Loucy (cell line): ENCODE data around the gene SCTR.

ENCODE experiments used
- H2AFZ ChIP-seq: fragments of 200-600 bp; sonication (generic); 2 replicates; pipeline ENCODE4 v1.6.0; 2016; ENCODE audit warnings: antibody characterized with exemption, mild to moderate bottlenecking, low read length, moderate library complexity
- H3F3A ChIP-seq: fragments of 200-600 bp; 2 replicates; pipeline ENCODE4 v1.6.0; 2016; ENCODE audit warnings: antibody characterized with exemption, low read depth, mild to moderate bottlenecking
- H3K27me3 ChIP-seq: fragments of 200-600 bp; sonication (generic); 2 replicates; pipeline ENCODE4 v1.6.1; 2014; ENCODE audit warnings: low read length, mild to moderate bottlenecking; ENCODE audit not compliant: insufficient read depth, poor library complexity, severe bottlenecking
- H3K36me3 ChIP-seq: fragments of 200-600 bp; sonication (generic); 2 replicates; pipeline ENCODE4 v1.6.1; 2016; ENCODE audit warnings: low read length; ENCODE audit not compliant: insufficient read depth
- H3K4me1 ChIP-seq: fragments of 200-600 bp; sonication (generic); 2 replicates; pipeline ENCODE4 v1.5.1; 2014; ENCODE audit warnings: low read length, mild to moderate bottlenecking; ENCODE audit not compliant: insufficient read depth, poor library complexity, severe bottlenecking
- H3K4me2 ChIP-seq: fragments of 200-600 bp; sonication (generic); 2 replicates; pipeline ENCODE4 v1.6.0; 2014; ENCODE audit warnings: antibody characterized with exemption, low read length, low read depth, mild to moderate bottlenecking; ENCODE audit not compliant: poor library complexity, severe bottlenecking
- H3K4me3 ChIP-seq: fragments of 200-600 bp; sonication (generic); 2 replicates; pipeline ENCODE4 v1.5.1; 2014; ENCODE audit warnings: low read length, mild to moderate bottlenecking, mixed read lengths; ENCODE audit not compliant: poor library complexity, severe bottlenecking
- H3K79me2 ChIP-seq: fragments of 200-600 bp; sonication (generic); 2 replicates; pipeline ENCODE4 v1.6.1; 2014; ENCODE audit warnings: low read length; ENCODE audit not compliant: insufficient read depth
- H3K9ac ChIP-seq: fragments of 200-600 bp; sonication (generic); 2 replicates; pipeline ENCODE4 v1.6.0; 2014; ENCODE audit warnings: mild to moderate bottlenecking, low read depth, low read length, moderate library complexity; ENCODE audit not compliant: poor library complexity, severe bottlenecking
- H3K9me2 ChIP-seq: fragments of 200-600 bp; sonication (generic); replicated peaks from 2 replicates; pipeline ENCODE4 v1.6.1; 2016; ENCODE audit warnings: low read depth, low read length, mixed read lengths
- H3K9me3 ChIP-seq: fragments of 200-600 bp; sonication (generic); 2 replicates; pipeline ENCODE4 v1.6.1; 2014; ENCODE audit warnings: mild to moderate bottlenecking, antibody characterized with exemption, low read length, low read depth; ENCODE audit not compliant: insufficient read depth
- H4K20me1 ChIP-seq: fragments of 200-600 bp; sonication (generic); 2 replicates; pipeline ENCODE4 v1.6.0; 2014; ENCODE audit warnings: antibody characterized with exemption, low read length, mild to moderate bottlenecking; ENCODE audit not compliant: insufficient read depth, poor library complexity, severe bottlenecking
- EZH2phosphoT487 ChIP-seq: fragments of 200-600 bp; IDR thresholded peaks from 2 replicates; pipeline ENCODE4 v1.6.1; 2018; ENCODE audit warnings: antibody characterized with exemption, mild to moderate bottlenecking, moderate library complexity, borderline replicate concordance
- TF ChIP-seq, protein P1 (sequence below): fragments of 200-600 bp; sonication (generic); conservative IDR thresholded peaks from 2 replicates; pipeline ENCODE4 v1.5.1; 2014; ENCODE audit warnings: mild to moderate bottlenecking, antibody characterized with exemption, low read length

Gene SCTR

DNA sequence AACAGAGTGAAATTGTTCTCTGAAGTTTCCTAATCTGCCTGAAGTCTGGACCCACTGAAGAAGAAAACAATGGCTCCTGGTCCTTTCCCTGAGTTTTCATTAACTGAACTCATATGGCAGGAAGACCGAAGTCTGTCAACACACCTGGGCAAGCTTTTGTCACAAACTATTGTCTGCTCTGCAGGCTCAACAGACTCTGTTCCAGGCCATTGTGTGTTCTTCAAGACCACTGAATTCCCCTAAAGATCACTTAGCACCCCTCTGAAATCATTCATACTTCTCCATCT is 99.2 kb downstream of the SCTR start:
- no peaks in the 10 kb centered on the region for H3K9me3 ChIP-seq
- no peaks in the 10 kb centered on the region for H4K20me1 ChIP-seq
- TF ChIP-seq, protein P1, sequence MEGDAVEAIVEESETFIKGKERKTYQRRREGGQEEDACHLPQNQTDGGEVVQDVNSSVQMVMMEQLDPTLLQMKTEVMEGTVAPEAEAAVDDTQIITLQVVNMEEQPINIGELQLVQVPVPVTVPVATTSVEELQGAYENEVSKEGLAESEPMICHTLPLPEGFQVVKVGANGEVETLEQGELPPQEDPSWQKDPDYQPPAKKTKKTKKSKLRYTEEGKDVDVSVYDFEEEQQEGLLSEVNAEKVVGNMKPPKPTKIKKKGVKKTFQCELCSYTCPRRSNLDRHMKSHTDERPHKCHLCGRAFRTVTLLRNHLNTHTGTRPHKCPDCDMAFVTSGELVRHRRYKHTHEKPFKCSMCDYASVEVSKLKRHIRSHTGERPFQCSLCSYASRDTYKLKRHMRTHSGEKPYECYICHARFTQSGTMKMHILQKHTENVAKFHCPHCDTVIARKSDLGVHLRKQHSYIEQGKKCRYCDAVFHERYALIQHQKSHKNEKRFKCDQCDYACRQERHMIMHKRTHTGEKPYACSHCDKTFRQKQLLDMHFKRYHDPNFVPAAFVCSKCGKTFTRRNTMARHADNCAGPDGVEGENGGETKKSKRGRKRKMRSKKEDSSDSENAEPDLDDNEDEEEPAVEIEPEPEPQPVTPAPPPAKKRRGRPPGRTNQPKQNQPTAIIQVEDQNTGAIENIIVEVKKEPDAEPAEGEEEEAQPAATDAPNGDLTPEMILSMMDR, result no peak
- no peak for TF ChIP-seq EZH2phosphoT487
- H3K9ac ChIP-seq, result no peak overlapping the region
- no peaks in the 10 kb centered on the region for H3K36me3 ChIP-seq
- H3K79me2 ChIP-seq, result no peaks in the 10 kb centered on the region
- no peaks in the 10 kb centered on the region for H3K9me2 ChIP-seq
- H3K4me2 ChIP-seq, result no peak overlapping the region
- no peaks in the 10 kb centered on the region for H3K27me3 ChIP-seq
- no peak overlapping the region for H2AFZ ChIP-seq
- H3F3A ChIP-seq, result no peaks in the 10 kb centered on the region
- H3K4me1 ChIP-seq, result no peaks in the 10 kb centered on the region
- H3K4me3 ChIP-seq, result no peak overlapping the region

DNA sequence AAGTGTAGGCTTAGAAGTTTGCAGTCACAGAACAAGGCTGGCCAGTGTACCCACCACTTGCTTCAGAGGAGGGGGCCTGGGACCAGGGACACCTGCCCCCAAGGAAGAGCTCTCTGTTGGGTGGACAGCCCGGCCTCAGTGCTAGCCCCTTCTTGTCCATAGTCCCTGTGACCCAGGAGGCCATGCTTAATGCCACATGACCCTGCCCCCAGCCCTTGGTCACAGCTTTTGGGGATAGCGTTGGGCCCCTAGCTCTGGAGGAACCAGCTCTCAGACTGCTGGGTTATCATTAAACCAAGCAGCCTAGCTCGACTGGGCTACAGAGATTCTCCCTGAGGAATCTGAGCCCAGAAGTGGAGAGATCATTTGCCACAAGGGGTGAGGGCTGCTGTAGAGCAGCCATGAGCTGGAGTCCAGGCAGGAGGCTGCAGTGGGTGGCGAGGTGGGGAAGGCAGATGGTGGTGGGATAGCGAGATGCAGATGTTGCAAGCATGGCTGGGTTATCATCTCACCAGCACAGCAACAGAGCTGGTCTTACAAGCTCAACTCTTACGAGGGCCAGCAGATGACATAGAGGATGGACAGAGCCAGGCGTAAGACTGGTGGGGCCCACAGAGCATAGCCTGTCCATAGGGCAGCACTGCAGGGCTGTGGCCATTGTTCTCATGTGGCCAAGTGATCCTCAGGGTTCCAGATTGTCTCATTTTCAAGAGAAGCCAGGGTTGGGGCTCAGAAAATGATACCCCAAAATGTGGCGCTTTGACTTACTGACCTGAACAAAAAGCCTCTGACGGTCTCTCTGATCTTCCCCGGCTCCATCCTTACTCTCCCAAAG is 99.8 kb downstream of the SCTR start:
- no peaks in the 10 kb centered on the region for H3K9me2 ChIP-seq
- H3K79me2 ChIP-seq, result no peaks in the 10 kb centered on the region
- no peak overlapping the region for H2AFZ ChIP-seq
- no peak for TF ChIP-seq EZH2phosphoT487
- TF ChIP-seq, protein P1, result no peak
- no peaks in the 10 kb centered on the region for H3K27me3 ChIP-seq
- H4K20me1 ChIP-seq, result no peaks in the 10 kb centered on the region
- H3K9ac ChIP-seq, result no peak overlapping the region
- H3K4me1 ChIP-seq, result no peaks in the 10 kb centered on the region
- no peak overlapping the region for H3K4me3 ChIP-seq
- H3K4me2 ChIP-seq, result no peak overlapping the region
- H3K9me3 ChIP-seq, result no peaks in the 10 kb centered on the region
- no peaks in the 10 kb centered on the region for H3F3A ChIP-seq
- H3K36me3 ChIP-seq, result no peaks in the 10 kb centered on the region

DNA sequence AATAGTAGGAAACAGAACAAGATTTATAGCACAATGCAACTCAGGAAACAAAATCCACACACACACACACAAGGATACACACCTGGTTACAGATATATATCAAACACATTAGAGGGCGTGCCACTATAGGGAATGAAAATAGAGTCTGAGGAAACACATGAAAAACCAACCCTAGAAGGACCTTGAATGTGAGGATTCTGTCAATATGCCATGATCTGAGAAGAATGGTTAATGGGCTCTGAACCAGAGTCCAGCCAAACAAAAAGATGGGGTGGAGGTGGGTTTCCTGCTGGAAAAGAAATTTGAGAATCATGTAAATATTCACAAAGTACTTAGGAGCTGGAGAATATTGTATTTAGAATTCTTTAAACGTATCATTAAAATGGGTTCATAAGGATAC is 100.5 kb downstream of the SCTR start:
- H3K79me2 ChIP-seq, result no peaks in the 10 kb centered on the region
- no peak overlapping the region for H3K4me3 ChIP-seq
- no peaks in the 10 kb centered on the region for H3K9me3 ChIP-seq
- no peak overlapping the region for H3K9ac ChIP-seq
- H3K27me3 ChIP-seq, result no peaks in the 10 kb centered on the region
- H3K9me2 ChIP-seq, result no peaks in the 10 kb centered on the region
- H2AFZ ChIP-seq, result no peak overlapping the region
- TF ChIP-seq EZH2phosphoT487, result no peak
- TF ChIP-seq, protein P1, result no peak
- no peaks in the 10 kb centered on the region for H3K36me3 ChIP-seq
- no peaks in the 10 kb centered on the region for H3F3A ChIP-seq
- no peaks in the 10 kb centered on the region for H4K20me1 ChIP-seq
- no peaks in the 10 kb centered on the region for H3K4me1 ChIP-seq
- no peak overlapping the region for H3K4me2 ChIP-seq
